SU-DHL-6 (cell line): ENCODE data around the gene ERRFI1.

Experiments used
- CTCF ChIP-seq: fragments of 200-600 bp; sonication (generic); IDR thresholded peaks from one replicate; pipeline ENCODE4 v1.5.1; 2017; ENCODE audit warnings: antibody characterized with exemption, mild to moderate bottlenecking, low read length, moderate library complexity; ENCODE audit not compliant: insufficient read depth, poor library complexity, severe bottlenecking
- EZH2phosphoT487 ChIP-seq: fragments of 200-600 bp; sonication (generic), shearing (Covaris generic); conservative IDR thresholded peaks from 2 replicates; pipeline ENCODE4 v1.6.1; 2018; ENCODE audit warnings: mild to moderate bottlenecking, antibody characterized with exemption, low read length, moderate library complexity, mixed read lengths

- TF ChIP-seq CTCF, result no peak
- TF ChIP-seq EZH2phosphoT487, result no peak
Measured at GRCh38 chr1:7964476-7964875, 61.6 kb downstream of the ERRFI1 start.
